ENCODE results near the gene IL18.

DNA sequence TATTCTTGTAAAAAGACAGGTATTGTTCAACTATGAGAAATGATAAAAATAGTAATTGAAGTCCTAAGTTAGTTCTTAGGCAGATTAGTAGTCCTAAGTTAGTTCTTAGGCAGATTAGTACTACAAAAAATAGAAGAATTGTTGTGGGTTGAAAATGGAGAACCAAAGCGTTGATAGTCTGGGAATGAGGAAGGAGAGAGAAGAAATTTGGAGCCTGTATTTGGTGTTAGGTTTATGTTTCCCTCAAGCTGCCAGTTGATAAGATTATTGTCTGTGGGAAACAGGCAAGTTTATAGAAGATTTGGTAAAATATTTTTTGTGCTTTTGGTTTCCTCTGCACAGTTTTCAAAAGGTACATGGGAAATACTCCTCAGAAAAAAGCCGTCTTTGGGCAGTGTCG, 15.0 kb upstream of the IL18 start:
- TF ChIP-seq, protein P1, sequence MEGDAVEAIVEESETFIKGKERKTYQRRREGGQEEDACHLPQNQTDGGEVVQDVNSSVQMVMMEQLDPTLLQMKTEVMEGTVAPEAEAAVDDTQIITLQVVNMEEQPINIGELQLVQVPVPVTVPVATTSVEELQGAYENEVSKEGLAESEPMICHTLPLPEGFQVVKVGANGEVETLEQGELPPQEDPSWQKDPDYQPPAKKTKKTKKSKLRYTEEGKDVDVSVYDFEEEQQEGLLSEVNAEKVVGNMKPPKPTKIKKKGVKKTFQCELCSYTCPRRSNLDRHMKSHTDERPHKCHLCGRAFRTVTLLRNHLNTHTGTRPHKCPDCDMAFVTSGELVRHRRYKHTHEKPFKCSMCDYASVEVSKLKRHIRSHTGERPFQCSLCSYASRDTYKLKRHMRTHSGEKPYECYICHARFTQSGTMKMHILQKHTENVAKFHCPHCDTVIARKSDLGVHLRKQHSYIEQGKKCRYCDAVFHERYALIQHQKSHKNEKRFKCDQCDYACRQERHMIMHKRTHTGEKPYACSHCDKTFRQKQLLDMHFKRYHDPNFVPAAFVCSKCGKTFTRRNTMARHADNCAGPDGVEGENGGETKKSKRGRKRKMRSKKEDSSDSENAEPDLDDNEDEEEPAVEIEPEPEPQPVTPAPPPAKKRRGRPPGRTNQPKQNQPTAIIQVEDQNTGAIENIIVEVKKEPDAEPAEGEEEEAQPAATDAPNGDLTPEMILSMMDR (IDR thresholded peaks at IDR 0.05; ENCODE audit: insufficient read depth, low read depth, low read length), result no peak
- TF ChIP-seq EZH2 (IDR thresholded peaks at IDR 0.05; ENCODE audit: insufficient read depth, low read length), result no peak
